Mononuclear cell (primary cell): ENCODE results near the gene ZFYVE19. TPM values are rescaled to one million over a fixed set of nuclear protein-coding genes. Genes with fewer than 3 reads are reported as not detected.

Source experiments
- H3K27me3 ChIP-seq: 2 replicates; pipeline ENCODE4 v1.6.0; 2011; ENCODE audit warnings: low read length, control low read depth; ENCODE audit not compliant: insufficient read depth
- H3K4me1 ChIP-seq: 2 replicates; pipeline ENCODE4 v1.5.1; 2011; ENCODE audit warnings: mild to moderate bottlenecking, low read length, control low read depth; ENCODE audit not compliant: insufficient read depth
- H3K4me3 ChIP-seq: 2 replicates; pipeline ENCODE4 v1.5.1; 2011; ENCODE audit warnings: mild to moderate bottlenecking, low read length, moderate library complexity
- H3K9me3 ChIP-seq: 2 replicates; pipeline ENCODE4 v1.5.1; 2011; ENCODE audit warnings: low read depth, mild to moderate bottlenecking, control low read depth, low read length
- total RNA-seq: library from RNA; depleted of rRNA; stranded (reverse); fragments of >200 nt; gene quantifications from one replicate; pipeline ENCODE4 v1.2.3, GENCODE V29; 2012

Gene ZFYVE19
- total RNA-seq, 1 donor: 7.2 TPM

GRCh38 chr15:40771242-40771641, 35.6 kb upstream of the ZFYVE19 start:
- Histone ChIP-seq H3K4me1 (peaks cover 26% of the 10 kb centered on the region), H3K27me3 (no peaks in the 10 kb centered on the region), H3K9me3 (no peaks in the 10 kb centered on the region), H3K4me3 (no peak overlapping the region)

- H3K9me3 ChIP-seq: no peaks in the 10 kb centered on the region
- H3K4me1 ChIP-seq: peaks cover 26% of the 10 kb centered on the region
- no peak overlapping the region for H3K4me3 ChIP-seq
- no peaks in the 10 kb centered on the region for H3K27me3 ChIP-seq
These were observed 34.9 kb upstream of the ZFYVE19 start for GRCh38 chr15:40772014-40772413.

- Histone ChIP-seq H3K9me3 (no peaks in the 10 kb centered on the region), H3K4me3 (no peak overlapping the region), H3K4me1 (peaks cover 19% of the 10 kb centered on the region), H3K27me3 (no peaks in the 10 kb centered on the region)
These were observed 33.4 kb upstream of the ZFYVE19 start for GRCh38 chr15:40773496-40773895.

GRCh38 chr15:40773902-40774301, 33.0 kb upstream of the ZFYVE19 start:
- peaks cover 15% of the 10 kb centered on the region for H3K4me1 ChIP-seq
- no peak overlapping the region for H3K4me3 ChIP-seq
- no peaks in the 10 kb centered on the region for H3K27me3 ChIP-seq
- no peaks in the 10 kb centered on the region for H3K9me3 ChIP-seq

- Histone ChIP-seq H3K27me3 (no peaks in the 10 kb centered on the region), H3K9me3 (no peaks in the 10 kb centered on the region), H3K4me3 (no peak overlapping the region), H3K4me1 (peaks cover 4% of the 10 kb centered on the region)
These were observed 31.9 kb upstream of the ZFYVE19 start for GRCh38 chr15:40775007-40775406.

- Histone ChIP-seq H3K9me3 (no peaks in the 10 kb centered on the region), H3K27me3 (no peaks in the 10 kb centered on the region), H3K4me3 (no peak overlapping the region), H3K4me1 (no peaks in the 10 kb centered on the region)
These were observed 31.0 kb upstream of the ZFYVE19 start for GRCh38 chr15:40775740-40776536.

- H3K4me1 ChIP-seq: no peaks in the 10 kb centered on the region
- H3K4me3 ChIP-seq: no peak overlapping the region
- no peaks in the 10 kb centered on the region for H3K9me3 ChIP-seq
- H3K27me3 ChIP-seq: no peaks in the 10 kb centered on the region
These were observed 30.2 kb upstream of the ZFYVE19 start for GRCh38 chr15:40776537-40777141.

- H3K27me3 ChIP-seq: no peaks in the 10 kb centered on the region
- peaks cover 13% of the 10 kb centered on the region for H3K4me1 ChIP-seq
- H3K9me3 ChIP-seq: no peaks in the 10 kb centered on the region
- no peak overlapping the region for H3K4me3 ChIP-seq
These were observed 24.2 kb upstream of the ZFYVE19 start for GRCh38 chr15:40782609-40783227.

GRCh38 chr15:40785164-40785563, 21.7 kb upstream of the ZFYVE19 start:
- Histone ChIP-seq H3K4me3 (no peak overlapping the region), H3K27me3 (no peaks in the 10 kb centered on the region), H3K4me1 (peaks cover 24% of the 10 kb centered on the region), H3K9me3 (no peaks in the 10 kb centered on the region)

- Histone ChIP-seq H3K4me1 (peaks cover 24% of the 10 kb centered on the region), H3K9me3 (no peaks in the 10 kb centered on the region), H3K27me3 (no peaks in the 10 kb centered on the region), H3K4me3 (no peak overlapping the region)
These were observed 21.1 kb upstream of the ZFYVE19 start for GRCh38 chr15:40785814-40786213.

GRCh38 chr15:40787344-40787841, 19.5 kb upstream of the ZFYVE19 start:
- Histone ChIP-seq H3K27me3 (no peaks in the 10 kb centered on the region), H3K9me3 (no peaks in the 10 kb centered on the region), H3K4me3 (no peak overlapping the region), H3K4me1 (peaks cover 24% of the 10 kb centered on the region)

GRCh38 chr15:40787991-40788390, 18.9 kb upstream of the ZFYVE19 start:
- H3K9me3 ChIP-seq: no peaks in the 10 kb centered on the region
- H3K4me3 ChIP-seq: no peak overlapping the region
- no peaks in the 10 kb centered on the region for H3K27me3 ChIP-seq
- H3K4me1 ChIP-seq: peaks cover 24% of the 10 kb centered on the region

GRCh38 chr15:40789119-40789518, 17.8 kb upstream of the ZFYVE19 start:
- no peak overlapping the region for H3K4me3 ChIP-seq
- peaks cover 24% of the 10 kb centered on the region for H3K4me1 ChIP-seq
- H3K9me3 ChIP-seq: no peaks in the 10 kb centered on the region
- no peaks in the 10 kb centered on the region for H3K27me3 ChIP-seq

GRCh38 chr15:40789999-40790398, 16.9 kb upstream of the ZFYVE19 start:
- Histone ChIP-seq H3K4me1 (peaks cover 25% of the 10 kb centered on the region), H3K27me3 (no peaks in the 10 kb centered on the region), H3K4me3 (no peak overlapping the region), H3K9me3 (no peaks in the 10 kb centered on the region)

GRCh38 chr15:40790718-40791117, 16.2 kb upstream of the ZFYVE19 start:
- peaks cover 32% of the 10 kb centered on the region for H3K4me1 ChIP-seq
- no peaks in the 10 kb centered on the region for H3K9me3 ChIP-seq
- no peak overlapping the region for H3K4me3 ChIP-seq
- H3K27me3 ChIP-seq: no peaks in the 10 kb centered on the region
